GM04503 (cell line): ENCODE data around the gene GLO1.

Experiments used
- DNase-seq: peaks from one replicate; pipeline ENCODE4 v3.0.0-alpha.2; 2012; ENCODE audit warnings: low read depth

GLO1 gene

GRCh38 chr6:38658418-38659167 lies 44.4 kb downstream of the GLO1 start:
- DNase-seq, result no peak

GRCh38 chr6:38656896-38657295 lies 46.0 kb downstream of the GLO1 start:
- no peak for DNase-seq

GRCh38 chr6:38654263-38654662 lies 48.7 kb downstream of the GLO1 start:
- no peak for DNase-seq

GRCh38 chr6:38651121-38651784 lies 51.7 kb downstream of the GLO1 start:
- DNase-seq, result no peak

- no peak for DNase-seq
These were observed 52.7 kb downstream of the GLO1 start for GRCh38 chr6:38650207-38650752.

GRCh38 chr6:38649744-38650143 lies 53.2 kb downstream of the GLO1 start:
- no peak for DNase-seq

- no peak for DNase-seq
These were observed 54.3 kb downstream of the GLO1 start for GRCh38 chr6:38648629-38649028.

GRCh38 chr6:38646166-38646878 lies 56.6 kb downstream of the GLO1 start:
- no peak for DNase-seq

GRCh38 chr6:38644951-38645350 lies 58.0 kb downstream of the GLO1 start:
- DNase-seq, result no peak

- DNase-seq, result peak; percentile 14
These were observed 62.6 kb downstream of the GLO1 start for GRCh38 chr6:38640216-38640909.

- peak; percentile 32 for DNase-seq
These were observed 63.3 kb downstream of the GLO1 start, which contains the start of gene BTBD9 for GRCh38 chr6:38639498-38640215. Gene BTBD9, minus strand, starts transcription at chr6:38639929.

GRCh38 chr6:38638941-38639497 lies 63.9 kb downstream of the GLO1 start:
- DNase-seq, result peak; percentile 19

GRCh38 chr6:38637756-38638155 lies 65.2 kb downstream of the GLO1 start:
- DNase-seq, result no peak

- no peak for DNase-seq
These were observed 66.9 kb downstream of the GLO1 start for GRCh38 chr6:38636027-38636426.

GRCh38 chr6:38634518-38634917 lies 68.4 kb downstream of the GLO1 start:
- DNase-seq, result no peak

- DNase-seq, result no peak
These were observed 70.5 kb downstream of the GLO1 start for GRCh38 chr6:38632490-38632889.

- DNase-seq, result no peak
These were observed 71.7 kb downstream of the GLO1 start for GRCh38 chr6:38631186-38631783.
